ENCODE data around the gene BBOF1.

DNA sequence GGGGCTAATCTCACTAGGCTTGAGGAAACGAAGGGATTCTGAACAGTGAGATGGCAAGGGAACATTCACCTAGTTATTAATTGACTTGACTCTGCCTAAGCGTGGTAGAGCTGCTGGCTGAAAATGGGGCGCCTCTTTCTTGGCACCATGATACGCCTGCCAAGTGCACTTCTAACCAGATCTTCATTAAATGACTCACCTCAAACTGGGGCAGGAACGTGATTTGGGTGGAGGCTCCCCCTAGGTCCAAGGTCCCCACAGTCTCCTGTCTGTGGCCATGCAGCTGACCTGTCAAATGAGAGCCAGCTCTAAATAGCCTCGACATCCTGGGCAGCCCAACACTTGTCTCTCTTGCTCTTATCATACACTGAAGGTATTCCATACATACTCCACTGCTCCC is 43.0 kb upstream of the BBOF1 start:
- TF ChIP-seq POLR2A (IDR thresholded peaks at IDR 0.05; ENCODE audit: low read depth) (no peak), POLR2AphosphoS5 (IDR thresholded peaks at IDR 0.05) (no peak), EP300 (IDR thresholded peaks at IDR 0.05) (no peak)
- TF ChIP-seq, protein P1, sequence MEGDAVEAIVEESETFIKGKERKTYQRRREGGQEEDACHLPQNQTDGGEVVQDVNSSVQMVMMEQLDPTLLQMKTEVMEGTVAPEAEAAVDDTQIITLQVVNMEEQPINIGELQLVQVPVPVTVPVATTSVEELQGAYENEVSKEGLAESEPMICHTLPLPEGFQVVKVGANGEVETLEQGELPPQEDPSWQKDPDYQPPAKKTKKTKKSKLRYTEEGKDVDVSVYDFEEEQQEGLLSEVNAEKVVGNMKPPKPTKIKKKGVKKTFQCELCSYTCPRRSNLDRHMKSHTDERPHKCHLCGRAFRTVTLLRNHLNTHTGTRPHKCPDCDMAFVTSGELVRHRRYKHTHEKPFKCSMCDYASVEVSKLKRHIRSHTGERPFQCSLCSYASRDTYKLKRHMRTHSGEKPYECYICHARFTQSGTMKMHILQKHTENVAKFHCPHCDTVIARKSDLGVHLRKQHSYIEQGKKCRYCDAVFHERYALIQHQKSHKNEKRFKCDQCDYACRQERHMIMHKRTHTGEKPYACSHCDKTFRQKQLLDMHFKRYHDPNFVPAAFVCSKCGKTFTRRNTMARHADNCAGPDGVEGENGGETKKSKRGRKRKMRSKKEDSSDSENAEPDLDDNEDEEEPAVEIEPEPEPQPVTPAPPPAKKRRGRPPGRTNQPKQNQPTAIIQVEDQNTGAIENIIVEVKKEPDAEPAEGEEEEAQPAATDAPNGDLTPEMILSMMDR (IDR thresholded peaks at IDR 0.05): no peak
